ENCODE results near the gene CCND3.

CCND3 gene

GRCh38 chr6:41921712-41921998 is 20.0 kb downstream of the CCND3 start:
- no peak for DNase-seq (ENCODE audit: low spot score)

GRCh38 chr6:41920921-41921711 is 20.5 kb downstream of the CCND3 start, which contains the start of the genes BYSL and MED20:
Gene BYSL, plus strand, starts transcription at chr6:41921499. Its CDS starts 64 bp downstream, at chr6:41921563.
Gene MED20, minus strand, starts transcription at chr6:41921139. Its CDS starts 121 bp downstream, at chr6:41921018.
- peak; percentile 93 for DNase-seq (ENCODE audit: low spot score)

- no peak for DNase-seq (ENCODE audit: low spot score)
These were observed 24.1 kb downstream of the CCND3 start for GRCh38 chr6:41917528-41917927.

- no peak for DNase-seq (ENCODE audit: low spot score)
These were observed 26.6 kb downstream of the CCND3 start for GRCh38 chr6:41914869-41915530.

- DNase-seq (ENCODE audit: low spot score) = no peak
These were observed 27.3 kb downstream of the CCND3 start for GRCh38 chr6:41914343-41914742.

GRCh38 chr6:41909727-41910126 is 31.9 kb downstream of the CCND3 start:
- no peak for DNase-seq (ENCODE audit: low spot score)

- no peak for DNase-seq (ENCODE audit: low spot score)
These were observed 39.6 kb downstream of the CCND3 start for GRCh38 chr6:41901882-41902519.

- no peak for DNase-seq (ENCODE audit: low spot score)
These were observed 40.7 kb downstream of the CCND3 start for GRCh38 chr6:41900861-41901260.

GRCh38 chr6:41896281-41896680 is 45.3 kb downstream of the CCND3 start:
- DNase-seq (ENCODE audit: low spot score) = no peak

GRCh38 chr6:41895300-41896233 is 46.0 kb downstream of the CCND3 start, which contains the start of gene USP49:
Gene USP49, minus strand, starts transcription at chr6:41895375. Its CDS starts 88,392 bp downstream, at chr6:41806983.
- peak; percentile 88 for DNase-seq (ENCODE audit: low spot score)

GRCh38 chr6:41894366-41895299 is 47.0 kb downstream of the CCND3 start:
- peak; percentile 56 for DNase-seq (ENCODE audit: low spot score)

GRCh38 chr6:41892921-41893564 is 48.6 kb downstream of the CCND3 start:
- DNase-seq (ENCODE audit: low spot score) = no peak

- DNase-seq (ENCODE audit: low spot score) = no peak
These were observed 54.3 kb downstream of the CCND3 start for GRCh38 chr6:41887331-41887751.

- DNase-seq (ENCODE audit: low spot score) = no peak
These were observed 55.7 kb downstream of the CCND3 start for GRCh38 chr6:41885930-41886329.

- no peak for DNase-seq (ENCODE audit: low spot score)
These were observed 56.7 kb downstream of the CCND3 start for GRCh38 chr6:41884957-41885356.

All from SK-N-DZ (cell line).